Measurements from ENCODE around the gene DAAM1. TPM values are rescaled to one million over a fixed set of nuclear protein-coding genes. Genes with fewer than 3 reads are reported as not detected.

The DAAM1 gene
- total RNA-seq, 3 donors from 2014 or later = 50.1 to 95.9 (median 64.2) TPM

DNA sequence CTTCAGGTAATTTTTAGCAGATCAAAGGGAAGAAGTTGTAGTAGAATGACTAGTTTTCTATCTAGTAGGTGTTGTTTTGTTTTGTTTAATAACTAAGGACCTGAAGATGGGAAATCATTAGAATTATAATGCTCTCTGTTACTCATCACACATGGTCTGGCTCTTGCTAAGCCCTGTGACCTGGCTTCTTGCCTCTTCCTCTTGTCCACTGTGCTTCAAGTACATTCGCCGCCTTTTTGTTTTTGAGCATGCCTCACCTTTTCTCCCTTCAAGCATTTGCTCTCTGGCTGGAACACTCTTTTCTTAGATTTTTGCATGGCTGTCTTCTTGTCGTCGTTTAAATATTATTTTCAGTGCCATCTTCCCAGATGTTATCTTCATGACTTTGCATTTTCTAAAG, 47.7 kb downstream of the DAAM1 start:
- intact Hi-C loops (cut with DNase I; ENCODE audit: low total_unique reads) = no loop called here
- H3K9me3 ChIP-seq = no peaks in the 10 kb centered on the region
- no peaks in the 10 kb centered on the region for H3K36me3 ChIP-seq
- DNase-seq (ENCODE audit: low spot score in 2 of 2) = no peak
- H3K27ac ChIP-seq = no peak overlapping the region
- H3K4me1 ChIP-seq = no peaks in the 10 kb centered on the region
- H3K27me3 ChIP-seq = no peaks in the 10 kb centered on the region
- no peak overlapping the region for H3K4me3 ChIP-seq
- no peak for TF ChIP-seq POLR2A (IDR thresholded peaks at IDR 0.05)
- TF ChIP-seq POLR2AphosphoS5 (IDR thresholded peaks at IDR 0.05) = no peak
- TF ChIP-seq, protein P1, sequence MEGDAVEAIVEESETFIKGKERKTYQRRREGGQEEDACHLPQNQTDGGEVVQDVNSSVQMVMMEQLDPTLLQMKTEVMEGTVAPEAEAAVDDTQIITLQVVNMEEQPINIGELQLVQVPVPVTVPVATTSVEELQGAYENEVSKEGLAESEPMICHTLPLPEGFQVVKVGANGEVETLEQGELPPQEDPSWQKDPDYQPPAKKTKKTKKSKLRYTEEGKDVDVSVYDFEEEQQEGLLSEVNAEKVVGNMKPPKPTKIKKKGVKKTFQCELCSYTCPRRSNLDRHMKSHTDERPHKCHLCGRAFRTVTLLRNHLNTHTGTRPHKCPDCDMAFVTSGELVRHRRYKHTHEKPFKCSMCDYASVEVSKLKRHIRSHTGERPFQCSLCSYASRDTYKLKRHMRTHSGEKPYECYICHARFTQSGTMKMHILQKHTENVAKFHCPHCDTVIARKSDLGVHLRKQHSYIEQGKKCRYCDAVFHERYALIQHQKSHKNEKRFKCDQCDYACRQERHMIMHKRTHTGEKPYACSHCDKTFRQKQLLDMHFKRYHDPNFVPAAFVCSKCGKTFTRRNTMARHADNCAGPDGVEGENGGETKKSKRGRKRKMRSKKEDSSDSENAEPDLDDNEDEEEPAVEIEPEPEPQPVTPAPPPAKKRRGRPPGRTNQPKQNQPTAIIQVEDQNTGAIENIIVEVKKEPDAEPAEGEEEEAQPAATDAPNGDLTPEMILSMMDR (IDR thresholded peaks at IDR 0.05) = no peak

DNA sequence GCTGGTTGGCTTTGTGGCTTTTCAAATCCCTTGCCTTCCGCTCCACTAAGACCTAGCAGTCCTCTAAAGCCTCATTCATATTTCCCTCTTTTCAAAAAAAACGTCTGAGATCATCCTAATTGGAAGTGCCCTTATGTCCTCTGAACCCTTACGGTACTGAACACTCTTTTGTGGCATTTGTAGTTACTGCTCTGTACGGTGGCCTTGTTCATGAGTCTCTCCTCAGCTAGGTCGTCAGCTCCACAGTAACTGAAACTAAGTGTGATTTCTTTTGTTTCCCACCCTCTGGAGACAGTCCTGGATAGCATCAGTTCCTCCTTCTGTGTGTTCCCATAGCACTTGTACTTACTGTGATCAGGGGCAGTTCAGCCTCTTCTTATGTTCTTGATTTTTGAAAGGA, 49.7 kb downstream of the DAAM1 start:
- TF ChIP-seq POLR2AphosphoS5 (IDR thresholded peaks at IDR 0.05) (no peak), POLR2A (IDR thresholded peaks at IDR 0.05) (no peak)
- TF ChIP-seq, protein P1 (IDR thresholded peaks at IDR 0.05) = no peak
- Histone ChIP-seq H3K4me1 (no peaks in the 10 kb centered on the region), H3K4me3 (no peak overlapping the region), H3K27ac (no peak overlapping the region), H3K27me3 (no peaks in the 10 kb centered on the region), H3K9me3 (no peaks in the 10 kb centered on the region), H3K36me3 (no peaks in the 10 kb centered on the region)
- DNase-seq (ENCODE audit: low spot score in 2 of 2) = no peak
- intact Hi-C loops (cut with DNase I; ENCODE audit: low total_unique reads) = no loop called here

DNA sequence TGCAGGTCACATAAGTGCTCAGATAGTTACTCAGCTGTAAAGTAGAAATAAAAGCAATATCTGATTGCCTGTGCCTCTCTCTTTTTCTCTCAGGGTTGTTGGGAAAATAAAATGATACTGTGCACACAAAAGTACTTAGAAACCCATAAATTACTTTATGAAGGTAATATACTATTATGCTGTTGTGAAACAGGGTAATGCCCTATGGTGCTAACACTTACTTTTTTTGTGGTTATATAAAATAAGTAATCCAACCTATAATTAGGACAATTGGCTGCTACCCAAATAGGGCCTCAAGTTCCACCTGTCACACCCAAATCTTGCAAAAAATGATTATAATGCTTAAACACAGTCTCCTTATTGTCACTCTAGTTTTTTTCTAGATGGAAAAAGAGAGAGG, 50.6 kb downstream of the DAAM1 start:
- intact Hi-C loops (cut with DNase I; ENCODE audit: low total_unique reads) = no loop called here
- no peak for DNase-seq (ENCODE audit: low spot score in 2 of 2)
- Histone ChIP-seq H3K9me3 (no peaks in the 10 kb centered on the region), H3K27ac (no peak overlapping the region), H3K4me1 (no peaks in the 10 kb centered on the region), H3K4me3 (no peak overlapping the region), H3K27me3 (no peaks in the 10 kb centered on the region), H3K36me3 (no peaks in the 10 kb centered on the region)
- TF ChIP-seq POLR2AphosphoS5 (IDR thresholded peaks at IDR 0.05) (no peak), POLR2A (IDR thresholded peaks at IDR 0.05) (no peak)
- TF ChIP-seq, protein P1 (IDR thresholded peaks at IDR 0.05) = no peak

DNA sequence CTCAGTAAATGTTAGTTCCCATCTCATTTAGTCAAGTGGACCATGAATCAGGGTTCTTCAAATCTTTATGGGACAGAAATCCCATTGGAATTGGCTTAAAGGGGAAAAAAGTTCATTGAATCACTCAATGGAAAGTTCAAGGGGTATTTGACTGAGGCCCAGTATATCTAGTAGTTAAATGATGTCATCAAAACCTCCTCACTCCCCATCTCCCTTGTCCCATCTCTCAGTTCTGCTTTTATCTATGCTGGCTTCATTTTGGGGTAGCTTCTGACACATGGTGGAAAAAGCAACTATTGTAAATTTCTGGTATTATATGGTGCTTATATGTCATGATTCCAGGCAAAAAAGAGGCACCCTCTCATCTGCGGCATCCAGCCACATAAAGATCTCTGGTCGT, 51.9 kb downstream of the DAAM1 start:
- Histone ChIP-seq H3K27ac (no peak overlapping the region), H3K4me3 (no peak overlapping the region), H3K9me3 (no peaks in the 10 kb centered on the region), H3K36me3 (no peaks in the 10 kb centered on the region), H3K27me3 (no peaks in the 10 kb centered on the region), H3K4me1 (peaks cover 0 to 4% of the 10 kb centered on the region in 2 donors)
- TF ChIP-seq, protein P1 (IDR thresholded peaks at IDR 0.05) = no peak
- no peak for TF ChIP-seq POLR2A (IDR thresholded peaks at IDR 0.05)
- no peak for TF ChIP-seq POLR2AphosphoS5 (IDR thresholded peaks at IDR 0.05)
- intact Hi-C loops (cut with DNase I; ENCODE audit: low total_unique reads) = no loop called here
- no peak for DNase-seq (ENCODE audit: low spot score in 2 of 2)

DNA sequence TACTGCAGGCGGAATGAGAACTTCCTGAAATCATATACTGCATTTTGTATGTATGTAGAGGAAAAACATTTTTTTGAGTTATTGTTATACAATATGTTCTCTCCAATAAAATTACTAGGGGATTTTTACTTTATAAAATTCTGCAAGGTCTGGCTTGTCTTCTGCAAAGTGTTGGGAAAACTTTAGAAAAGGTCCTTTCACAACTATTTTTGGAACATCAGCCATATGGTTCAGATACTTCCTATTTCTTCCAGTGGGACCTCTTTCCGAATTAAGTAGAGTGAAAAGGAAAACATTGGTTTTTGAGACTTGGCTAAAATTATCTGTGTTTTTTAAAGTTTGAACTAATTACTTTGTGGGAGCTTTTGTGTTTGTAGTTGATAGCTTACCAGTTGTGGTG, 52.7 kb downstream of the DAAM1 start:
- intact Hi-C loops (cut with DNase I; ENCODE audit: low total_unique reads) = no loop called here
- Histone ChIP-seq H3K9me3 (no peaks in the 10 kb centered on the region), H3K4me1 (peaks cover 0 to 4% of the 10 kb centered on the region in 2 donors), H3K27me3 (no peaks in the 10 kb centered on the region), H3K4me3 (no peak overlapping the region), H3K36me3 (no peaks in the 10 kb centered on the region), H3K27ac (no peak overlapping the region)
- no peak for DNase-seq (ENCODE audit: low spot score in 2 of 2)
- TF ChIP-seq, protein P1 (IDR thresholded peaks at IDR 0.05) = no peak
- TF ChIP-seq POLR2AphosphoS5 (IDR thresholded peaks at IDR 0.05) = no peak
- TF ChIP-seq POLR2A (IDR thresholded peaks at IDR 0.05) = no peak

Data from breast epithelium (tissue), 4 donors.